ENCODE results near the gene MAPKAPK3.

The MAPKAPK3 gene

GRCh38 chr3:50588759-50589433, 28.1 kb upstream of the MAPKAPK3 start:
- Histone ChIP-seq H3K36me3 (ENCODE audit: control insufficient read depth, insufficient read depth, low read length) (no peaks in the 10 kb centered on the region), H3K4me3 (replicated peaks; ENCODE audit: low read depth, low read length) (no peak overlapping the region), H3K27me3 (replicated peaks; ENCODE audit: control insufficient read depth, insufficient read depth, low read length) (no peaks in the 10 kb centered on the region)
- TF ChIP-seq CTCF (IDR thresholded peaks at IDR 0.05; ENCODE audit: insufficient read depth, low read length, poor library complexity, severe bottlenecking) = no peak
- DNase-seq (ENCODE audit: extremely low read depth, insufficient read length) = no peak

DNA sequence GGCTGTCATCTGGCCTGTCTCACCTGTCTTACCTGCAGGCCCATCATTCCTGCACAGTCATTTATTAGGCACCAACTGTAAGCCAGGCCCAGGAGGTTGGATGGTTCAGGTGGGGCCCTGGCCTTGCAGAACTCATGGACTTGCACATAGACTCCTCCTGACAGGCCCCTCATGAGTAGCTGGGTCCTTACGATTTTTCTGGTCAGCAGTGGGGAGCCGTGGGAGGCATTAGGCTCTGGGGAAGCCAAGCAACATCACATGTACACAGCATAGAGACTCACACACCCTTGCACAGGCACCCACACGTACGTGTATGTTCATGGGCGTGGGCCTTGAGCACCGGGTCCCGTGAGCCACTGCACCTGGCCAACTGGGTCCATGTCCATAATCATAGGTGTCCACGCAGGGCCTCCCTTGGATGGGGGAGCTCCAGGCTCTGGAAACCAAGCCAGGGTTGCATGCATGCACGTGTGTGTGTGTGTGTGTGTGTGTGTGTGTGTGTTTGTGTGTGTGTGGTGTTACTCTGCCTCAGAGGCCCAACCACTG, 25.7 kb upstream of the MAPKAPK3 start:
- no peak for TF ChIP-seq CTCF (IDR thresholded peaks at IDR 0.05; ENCODE audit: insufficient read depth, low read length, poor library complexity, severe bottlenecking)
- no peak overlapping the region for H3K4me3 ChIP-seq (replicated peaks; ENCODE audit: low read depth, low read length)

GRCh38 chr3:50592568-50592967, 24.4 kb upstream of the MAPKAPK3 start:
- DNase-seq (ENCODE audit: extremely low read depth, insufficient read length) = no peak
- H3K36me3 ChIP-seq (ENCODE audit: control insufficient read depth, insufficient read depth, low read length) = no peaks in the 10 kb centered on the region
- TF ChIP-seq CTCF (IDR thresholded peaks at IDR 0.05; ENCODE audit: insufficient read depth, low read length, poor library complexity, severe bottlenecking) = no peak

More for the DNA sequence above, 25.7 kb upstream of the MAPKAPK3 start:
- Histone ChIP-seq H3K36me3 (ENCODE audit: control insufficient read depth, insufficient read depth, low read length) (no peaks in the 10 kb centered on the region), H3K27me3 (replicated peaks; ENCODE audit: control insufficient read depth, insufficient read depth, low read length) (no peaks in the 10 kb centered on the region)
- DNase-seq (ENCODE audit: extremely low read depth, insufficient read length) = no peak

DNA sequence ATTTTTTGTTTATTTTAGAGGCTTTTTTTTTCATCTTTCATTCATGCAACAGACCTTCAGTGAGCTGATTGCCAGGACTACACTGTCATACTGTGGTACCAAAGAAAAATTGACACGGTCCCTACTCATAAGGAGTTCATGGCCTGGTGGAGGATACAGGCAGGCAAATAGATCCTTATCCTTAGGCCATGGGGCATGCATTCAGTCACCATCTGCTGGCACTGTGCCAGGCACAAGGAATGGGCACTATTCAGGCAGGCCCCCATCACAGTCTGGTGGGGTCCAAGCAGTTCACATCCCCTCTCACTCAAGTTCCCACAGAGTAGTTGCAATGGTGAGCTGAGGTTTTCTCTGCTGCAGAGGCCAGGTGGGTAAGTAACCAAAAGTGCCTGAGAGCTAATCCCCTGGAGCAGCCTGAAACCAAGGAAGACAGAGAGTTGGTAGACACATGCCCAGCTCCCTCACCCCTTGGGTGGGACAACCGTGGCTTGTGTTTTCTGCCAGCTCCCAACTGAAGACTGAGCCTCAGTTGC, 22.6 kb upstream of the MAPKAPK3 start:
- Histone ChIP-seq H3K36me3 (ENCODE audit: control insufficient read depth, insufficient read depth, low read length) (no peaks in the 10 kb centered on the region), H3K4me3 (replicated peaks; ENCODE audit: low read depth, low read length) (no peak overlapping the region), H3K27me3 (replicated peaks; ENCODE audit: control insufficient read depth, insufficient read depth, low read length) (no peaks in the 10 kb centered on the region)
- no peak for DNase-seq (ENCODE audit: extremely low read depth, insufficient read length)
- no peak for TF ChIP-seq CTCF (IDR thresholded peaks at IDR 0.05; ENCODE audit: insufficient read depth, low read length, poor library complexity, severe bottlenecking)

More at GRCh38 chr3:50592568-50592967, 24.4 kb upstream of the MAPKAPK3 start:
- Histone ChIP-seq H3K27me3 (replicated peaks; ENCODE audit: control insufficient read depth, insufficient read depth, low read length) (no peaks in the 10 kb centered on the region), H3K4me3 (replicated peaks; ENCODE audit: low read depth, low read length) (no peak overlapping the region)

DNA sequence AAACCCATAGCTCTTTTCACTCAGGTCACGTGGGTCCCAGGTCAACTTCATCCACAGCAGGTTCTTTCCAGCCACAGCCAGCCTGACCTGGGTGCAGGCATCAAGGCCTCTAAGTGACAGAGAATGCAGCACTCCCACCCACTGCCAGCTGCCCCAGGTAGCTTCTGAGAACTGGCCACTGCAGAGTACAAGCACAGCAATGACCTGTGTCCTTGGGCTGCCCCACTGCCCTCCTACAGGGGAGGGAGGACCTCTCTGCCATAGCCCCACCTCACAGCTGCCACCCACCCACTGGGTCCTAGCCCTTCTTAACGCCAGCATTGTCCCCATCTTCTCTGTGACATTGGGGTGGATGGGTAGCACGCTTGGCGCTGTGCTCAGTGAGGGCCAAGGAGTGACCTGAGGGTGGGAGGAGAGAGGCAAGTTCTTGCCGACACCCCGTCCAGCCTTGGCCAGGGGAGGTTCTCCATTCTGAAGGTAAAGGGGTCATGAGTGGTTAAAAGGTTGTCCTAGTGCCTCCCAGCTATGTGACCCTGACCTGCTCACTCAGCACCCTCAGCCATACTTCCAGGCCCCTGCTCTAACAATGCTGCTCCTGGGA, 17.7 kb upstream of the MAPKAPK3 start:
- Histone ChIP-seq H3K4me3 (replicated peaks; ENCODE audit: low read depth, low read length) (no peak overlapping the region), H3K27me3 (replicated peaks; ENCODE audit: control insufficient read depth, insufficient read depth, low read length) (no peaks in the 10 kb centered on the region), H3K36me3 (ENCODE audit: control insufficient read depth, insufficient read depth, low read length) (no peaks in the 10 kb centered on the region)
- no peak for DNase-seq (ENCODE audit: extremely low read depth, insufficient read length)
- TF ChIP-seq CTCF (IDR thresholded peaks at IDR 0.05; ENCODE audit: insufficient read depth, low read length, poor library complexity, severe bottlenecking) = no peak
